ENCODE data around the gene NPM1. TPM values are rescaled to one million over a fixed set of nuclear protein-coding genes. Genes with fewer than 3 reads are reported as not detected.

NPM1 gene
- total RNA-seq, 1 experiment from 2014 or later: 2,693 TPM

DNA sequence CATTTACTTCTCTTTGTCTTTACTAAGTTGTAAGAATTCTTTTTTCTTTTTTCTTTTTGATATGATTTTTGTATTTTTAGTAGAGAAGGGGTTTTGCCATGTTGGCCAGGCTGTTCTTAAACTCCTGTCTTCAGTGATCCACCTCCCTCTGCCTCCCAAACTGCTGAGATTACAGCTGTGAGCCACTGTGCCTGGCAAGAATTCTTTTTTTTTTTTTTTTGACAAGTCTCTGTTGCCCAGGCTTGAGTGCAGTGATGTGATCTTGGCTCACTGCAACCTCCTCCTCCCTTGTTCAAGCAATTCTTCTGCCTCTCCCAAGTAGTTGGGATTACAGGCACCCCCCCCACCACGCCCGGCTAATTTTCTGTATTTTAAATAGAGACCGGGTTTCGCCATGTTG is 9.9 kb downstream of the NPM1 start:
- Histone ChIP-seq H3K27me3 (ENCODE audit: insufficient read depth, low read length) (no peaks in the 10 kb centered on the region), H4K20me1 (ENCODE audit: insufficient read depth) (peaks cover 93% of the 10 kb centered on the region), H3K36me3 (ENCODE audit: control insufficient read depth in 1 of 2, insufficient read depth in 2 of 2, low read length in 2 of 2) (peaks cover 77 to 94% of the 10 kb centered on the region in 2 experiments), H3K9ac (ENCODE audit: low read length) (no peak overlapping the region), H3K79me2 (ENCODE audit: insufficient read depth, low read length) (peaks cover 97% of the 10 kb centered on the region), H3K4me1 (ENCODE audit: control insufficient read depth in 1 of 2, insufficient read depth in 2 of 2, low read length in 2 of 2) (peaks cover 0 to 7% of the 10 kb centered on the region in 2 experiments; a peak in 2 of 4 replicates), H3K4me3 (replicated peaks in 1 of 2; ENCODE audit: low read depth in 1 of 2, low read length in 2 of 2) (no peak overlapping the region), H3K4me2 (ENCODE audit: low read length) (no peak overlapping the region), H3K9me3 (ENCODE audit: control insufficient read depth in 1 of 2, insufficient read depth in 1 of 2, low read depth in 1 of 2, low read length in 2 of 2) (no peaks in the 10 kb centered on the region), H2AFZ (ENCODE audit: low read depth, low read length, poor library complexity, severe bottlenecking) (no peak overlapping the region), H3K27ac (ENCODE audit: low read depth, low read length) (no peak overlapping the region), H3K9me2 (ENCODE audit: insufficient read depth) (no peaks in the 10 kb centered on the region)
- TF ChIP-seq TCF7L2 (IDR thresholded peaks at IDR 0.05; ENCODE audit: borderline replicate concordance, extremely low read depth, insufficient read depth, insufficient read length) (no peak), SP1 (IDR thresholded peaks at IDR 0.05; ENCODE audit: low read depth) (no peak), ZFX (IDR thresholded peaks at IDR 0.05) (no peak), JUND (IDR thresholded peaks at IDR 0.05) (no peak), SRF (IDR thresholded peaks at IDR 0.05; ENCODE audit: low read depth) (no peak), YY1 (IDR thresholded peaks at IDR 0.05; ENCODE audit: extremely low read depth, insufficient replicate concordance, low read depth, low read length) (no peak), SIN3A (IDR thresholded peaks at IDR 0.05; ENCODE audit: low read depth) (no peak), CBX3 (IDR thresholded peaks at IDR 0.05; ENCODE audit: low read depth) (no peak), EGR1 (IDR thresholded peaks at IDR 0.05; ENCODE audit: low read depth) (no peak), CEBPB (IDR thresholded peaks at IDR 0.05; ENCODE audit: low read depth) (no peak), EZH2 (IDR thresholded peaks at IDR 0.05) (no peak)
- TF ChIP-seq, protein P1, sequence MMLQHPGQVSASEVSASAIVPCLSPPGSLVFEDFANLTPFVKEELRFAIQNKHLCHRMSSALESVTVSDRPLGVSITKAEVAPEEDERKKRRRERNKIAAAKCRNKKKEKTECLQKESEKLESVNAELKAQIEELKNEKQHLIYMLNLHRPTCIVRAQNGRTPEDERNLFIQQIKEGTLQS (IDR thresholded peaks at IDR 0.05): no peak
- TF ChIP-seq, protein P2, sequence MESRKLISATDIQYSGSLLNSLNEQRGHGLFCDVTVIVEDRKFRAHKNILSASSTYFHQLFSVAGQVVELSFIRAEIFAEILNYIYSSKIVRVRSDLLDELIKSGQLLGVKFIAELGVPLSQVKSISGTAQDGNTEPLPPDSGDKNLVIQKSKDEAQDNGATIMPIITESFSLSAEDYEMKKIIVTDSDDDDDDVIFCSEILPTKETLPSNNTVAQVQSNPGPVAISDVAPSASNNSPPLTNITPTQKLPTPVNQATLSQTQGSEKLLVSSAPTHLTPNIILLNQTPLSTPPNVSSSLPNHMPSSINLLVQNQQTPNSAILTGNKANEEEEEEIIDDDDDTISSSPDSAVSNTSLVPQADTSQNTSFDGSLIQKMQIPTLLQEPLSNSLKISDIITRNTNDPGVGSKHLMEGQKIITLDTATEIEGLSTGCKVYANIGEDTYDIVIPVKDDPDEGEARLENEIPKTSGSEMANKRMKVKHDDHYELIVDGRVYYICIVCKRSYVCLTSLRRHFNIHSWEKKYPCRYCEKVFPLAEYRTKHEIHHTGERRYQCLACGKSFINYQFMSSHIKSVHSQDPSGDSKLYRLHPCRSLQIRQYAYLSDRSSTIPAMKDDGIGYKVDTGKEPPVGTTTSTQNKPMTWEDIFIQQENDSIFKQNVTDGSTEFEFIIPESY (IDR thresholded peaks at IDR 0.05; ENCODE audit: extremely low read depth, insufficient replicate concordance, low read length): no peak
- ATAC-seq (no peak), DNase-seq (ENCODE audit: low read depth, low spot score) (no peak)
- CTCF ChIA-PET: no interaction called here
- POLR2A ChIA-PET: no interaction called here
- intact Hi-C loops (cut with micrococcal nuclease): no loop called here
- RAD21 ChIA-PET (ENCODE audit: low non-redundant PET in 1 of 2, low total read pairs in 2 of 2, uncharacterized antibody in 2 of 2, unreplicated experiment in 2 of 2): no interaction called here
- no TSS peak for BruUV-seq (replicated peaks)
